ENCODE results near the gene TMEM200A. TPM values are rescaled to one million over a fixed set of nuclear protein-coding genes. Genes with fewer than 3 reads are reported as not detected.
A peak's percentile ranks its signal among the peaks of the same experiment; 100 is the strongest.

The TMEM200A gene
- polyA plus RNA-seq, 3 donors: not detected

GRCh38 chr6:130366107-130367005, 539 bp downstream of the TMEM200A start:
- Histone ChIP-seq H3K4me2 (replicated peaks; ENCODE audit: extremely low read depth, low read length, poor library complexity, severe bottlenecking) (peak overlapping the region; percentile 72), H4K20me1 (ENCODE audit: insufficient read depth, low read length) (no peaks in the 10 kb centered on the region), H3K9me3 (replicated peaks in 1 of 2; ENCODE audit: control insufficient read depth in 1 of 2, insufficient read depth in 1 of 2, low read length in 2 of 2) (peaks cover 0 to 8% of the 10 kb centered on the region in 2 donors), H3K9ac (ENCODE audit: insufficient read depth, low read length, poor library complexity, severe bottlenecking) (no peak overlapping the region), H3K27ac (ENCODE audit: low read depth in 1 of 2, low read length in 2 of 2) (no peak overlapping the region), H2AFZ (ENCODE audit: insufficient read depth, low read depth, low read length, poor library complexity, severe bottlenecking) (peak overlapping the region; percentile 15), H3K4me3 (replicated peaks in 1 of 3; ENCODE audit: low read depth in 2 of 3, low read length in 3 of 3) (peak overlapping the region in 2 of 3 experiments; percentile 28 to 59), H3K27me3 (ENCODE audit: control insufficient read depth in 2 of 2, insufficient read depth in 2 of 2, low read length in 2 of 2) (peaks cover 54 to 69% of the 10 kb centered on the region in 2 donors), H3K4me1 (ENCODE audit: control insufficient read depth in 1 of 2, insufficient read depth in 2 of 2, low read length in 2 of 2) (peaks cover 3 to 12% of the 10 kb centered on the region in 2 donors), H3K36me3 (replicated peaks in 1 of 2; ENCODE audit: control insufficient read depth in 1 of 2, insufficient read depth in 2 of 2, low read length in 2 of 2) (no peaks in the 10 kb centered on the region), H3K79me2 (ENCODE audit: insufficient read depth, low read length) (no peaks in the 10 kb centered on the region)
- peaks cover 0 to 10% (median 3%) of the 10 kb centered on the region in 7 donors for H3K9me3 Mint-ChIP-seq
- intact Hi-C loops (cut with micrococcal nuclease): no loop called here
- no peak for DNase-seq
- WGBS (ENCODE audit: insufficient coverage): 0% methylated on average over 53 of the region's 65 CpGs
- H3K27me3 Mint-ChIP-seq (ENCODE audit: low read depth in 3 of 3): peaks cover 45 to 64% (median 52%) of the 10 kb centered on the region in 3 donors
- peak overlapping the region; percentile 62 to 86 for H3K4me3 Mint-ChIP-seq
- TF ChIP-seq CTCF (IDR thresholded peaks at IDR 0.05): no peak
- no peak overlapping the region for H3K27ac Mint-ChIP-seq
- H3K4me1 Mint-ChIP-seq: peaks cover 12% of the 10 kb centered on the region
- peaks cover 0 to 3% of the 10 kb centered on the region in 2 donors for H3K36me3 Mint-ChIP-seq

GRCh38 chr6:130367767-130368166, 1.9 kb downstream of the TMEM200A start:
- Histone ChIP-seq H3K27me3 (ENCODE audit: control insufficient read depth in 2 of 2, insufficient read depth in 2 of 2, low read length in 2 of 2) (peaks cover 54 to 65% of the 10 kb centered on the region in 2 donors), H3K9ac (ENCODE audit: insufficient read depth, low read length, poor library complexity, severe bottlenecking) (no peak overlapping the region), H3K27ac (ENCODE audit: low read depth in 1 of 2, low read length in 2 of 2) (no peak overlapping the region), H3K4me1 (ENCODE audit: control insufficient read depth in 1 of 2, insufficient read depth in 2 of 2, low read length in 2 of 2) (peaks cover 3 to 12% of the 10 kb centered on the region in 2 donors), H4K20me1 (ENCODE audit: insufficient read depth, low read length) (no peaks in the 10 kb centered on the region), H3K36me3 (replicated peaks in 1 of 2; ENCODE audit: control insufficient read depth in 1 of 2, insufficient read depth in 2 of 2, low read length in 2 of 2) (no peaks in the 10 kb centered on the region), H3K79me2 (ENCODE audit: insufficient read depth, low read length) (no peaks in the 10 kb centered on the region), H2AFZ (ENCODE audit: insufficient read depth, low read depth, low read length, poor library complexity, severe bottlenecking) (no peak overlapping the region), H3K9me3 (replicated peaks in 1 of 2; ENCODE audit: control insufficient read depth in 1 of 2, insufficient read depth in 1 of 2, low read length in 2 of 2) (peaks cover 0 to 8% of the 10 kb centered on the region in 2 donors), H3K4me3 (replicated peaks in 1 of 3; ENCODE audit: low read depth in 2 of 3, low read length in 3 of 3) (no peak overlapping the region), H3K4me2 (replicated peaks; ENCODE audit: extremely low read depth, low read length, poor library complexity, severe bottlenecking) (no peak overlapping the region)
- DNase-seq: no peak
- Mint-ChIP-seq H3K27ac (no peak overlapping the region), H3K36me3 (peaks cover 0 to 3% of the 10 kb centered on the region in 2 donors), H3K4me3 (peak overlapping the region in 1 of 2 donors; percentile 1), H3K9me3 (peaks cover 0 to 10% (median 3%) of the 10 kb centered on the region in 7 donors), H3K4me1 (peaks cover 12% of the 10 kb centered on the region), H3K27me3 (ENCODE audit: low read depth in 3 of 3) (peaks cover 45 to 64% (median 52%) of the 10 kb centered on the region in 3 donors)
- TF ChIP-seq CTCF (IDR thresholded peaks at IDR 0.05): no peak
- intact Hi-C loops (cut with micrococcal nuclease): no loop called here
- WGBS (ENCODE audit: insufficient coverage): 86% methylated on average over 1 of the region's 1 CpG

Data from CD14-positive monocyte (primary cell).